GM18519 (cell line): ENCODE results near the gene RUSF1.

Experiments used
- ATAC-seq: cut with Tn5 transposase; IDR thresholded peaks from one replicate; pipeline ENCODE4 v1.9.1; 2021; ENCODE audit warnings: mild to moderate bottlenecking, moderate library complexity; ENCODE audit not compliant: unreplicated experiment, low FRiP score

The RUSF1 gene

GRCh38 chr16:31473264-31473984, 34.8 kb downstream of the RUSF1 start:
- no peak for ATAC-seq

- ATAC-seq: no peak
Measured at GRCh38 chr16:31472709-31473203, 35.4 kb downstream of the RUSF1 start.

DNA sequence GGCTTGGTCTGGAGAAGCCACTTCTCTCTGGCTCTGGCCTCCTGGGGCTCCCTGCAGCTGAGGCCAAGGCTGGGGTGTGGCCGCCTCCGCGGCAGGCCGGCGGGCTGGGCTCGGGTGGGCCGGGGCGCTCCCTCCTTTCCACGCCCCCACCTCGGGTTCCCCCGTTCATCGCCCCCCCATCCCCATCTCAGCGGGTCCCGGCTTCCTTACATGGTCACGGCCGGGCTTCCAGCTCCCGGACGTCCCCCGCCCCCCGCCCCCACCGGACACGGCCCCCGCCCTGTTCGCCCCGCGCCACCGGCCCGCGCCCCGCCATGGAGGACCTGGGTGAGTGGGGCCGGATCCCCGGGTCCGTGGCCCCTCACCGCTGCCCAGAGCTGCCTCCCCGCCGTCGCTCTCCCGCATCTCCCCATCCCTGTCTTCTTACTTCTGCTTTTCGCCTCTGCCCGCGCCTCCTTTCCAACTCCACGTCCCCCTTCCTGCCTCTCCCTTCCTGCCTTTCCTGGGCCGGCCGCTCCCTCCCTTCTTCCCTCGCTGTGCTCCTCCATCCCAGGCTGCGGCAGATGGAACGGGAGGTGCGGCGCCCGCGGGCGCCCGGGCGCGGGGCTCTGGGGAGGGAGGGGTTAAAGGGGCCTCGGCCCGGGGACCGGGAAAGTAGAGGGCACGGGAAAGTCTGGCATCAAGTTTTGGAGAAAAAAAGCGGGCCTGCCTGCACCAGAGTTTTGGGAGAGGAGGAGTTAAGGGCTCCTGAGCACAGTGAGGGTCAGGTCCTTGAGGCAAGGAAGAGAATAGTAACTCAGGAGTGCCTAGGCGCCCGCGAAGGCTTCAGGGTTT, 36.1 kb downstream of the RUSF1 start, which contains the start of gene TGFB1I1:
Gene TGFB1I1 (plus strand): TSS at position 278 of the 834 bp plus-strand sequence. CDS start 37 bp downstream, at position 315.
- ATAC-seq: no peak

GRCh38 chr16:31471241-31471874, 36.8 kb downstream of the RUSF1 start:
- ATAC-seq: no peak

DNA sequence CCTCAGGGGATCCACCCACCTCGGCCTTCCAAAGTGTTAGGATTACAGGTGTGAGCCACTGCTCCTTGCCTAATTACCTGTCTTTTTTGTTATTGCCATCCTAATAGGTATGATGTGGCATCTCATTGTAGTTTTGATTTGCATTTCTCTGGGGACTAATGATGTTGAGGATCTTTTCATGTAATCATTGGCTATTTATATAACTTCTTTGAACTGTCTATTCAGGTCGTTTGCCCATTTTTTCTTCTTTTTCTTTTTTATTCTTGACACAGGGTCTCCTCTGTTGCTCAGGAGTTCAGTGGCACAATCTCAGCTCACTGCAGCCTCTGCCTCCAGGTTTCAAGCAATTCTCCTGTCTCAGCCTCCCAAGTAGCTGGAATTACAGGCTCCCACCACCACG, 37.6 kb downstream of the RUSF1 start:
- no peak for ATAC-seq

DNA sequence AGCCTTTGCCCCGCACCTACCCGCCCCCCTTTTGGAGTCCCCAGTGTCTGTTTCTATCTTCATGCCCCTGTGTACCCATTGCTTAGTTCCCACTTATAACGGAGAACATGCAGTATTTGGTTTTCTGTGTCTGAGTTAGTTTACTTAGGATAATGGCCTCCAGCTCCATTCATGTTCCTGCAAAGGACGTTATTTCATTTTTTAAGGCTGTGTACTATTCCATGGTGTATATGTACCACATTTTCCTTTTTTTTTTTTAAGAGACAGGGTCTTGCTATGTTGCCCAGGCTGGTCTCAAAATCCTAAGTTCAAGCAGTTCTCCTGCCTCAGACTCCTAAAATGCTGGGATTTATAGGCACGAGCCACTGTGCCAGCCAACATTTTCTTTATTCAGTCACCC, 40.3 kb downstream of the RUSF1 start:
- ATAC-seq: no peak

DNA sequence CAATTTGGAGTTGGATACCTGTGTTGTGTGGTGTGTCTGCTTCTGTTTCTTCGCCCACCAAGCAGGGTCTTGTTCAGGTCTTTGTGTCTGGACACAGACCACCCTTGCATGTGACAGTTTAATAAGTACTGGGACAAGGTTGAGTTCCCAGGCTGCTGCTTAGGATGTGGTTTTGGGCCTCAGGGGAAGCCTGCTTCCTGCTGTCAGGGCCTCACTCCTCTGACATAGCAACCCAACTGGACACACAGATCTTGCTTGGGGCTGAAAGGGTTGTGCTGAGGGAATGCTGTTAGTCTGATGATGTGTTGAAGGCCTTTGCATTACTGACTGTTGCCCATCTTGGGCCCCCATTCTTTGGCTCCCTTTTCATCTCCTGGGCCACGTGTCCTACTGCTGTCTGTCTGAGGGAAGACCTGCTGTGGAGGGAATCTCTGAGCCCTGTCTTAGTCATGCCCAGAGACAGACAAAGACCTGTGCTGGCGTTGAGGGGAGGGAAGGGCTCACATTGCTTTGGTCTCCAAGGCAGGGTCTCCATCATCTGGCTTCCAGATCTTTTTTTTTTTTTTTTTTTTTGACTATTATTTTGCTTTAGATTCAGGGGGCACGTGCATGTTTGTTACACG, 40.9 kb downstream of the RUSF1 start:
- no peak for ATAC-seq

- ATAC-seq: no peak
Measured at GRCh38 chr16:31466381-31466841, 41.8 kb downstream of the RUSF1 start.

DNA sequence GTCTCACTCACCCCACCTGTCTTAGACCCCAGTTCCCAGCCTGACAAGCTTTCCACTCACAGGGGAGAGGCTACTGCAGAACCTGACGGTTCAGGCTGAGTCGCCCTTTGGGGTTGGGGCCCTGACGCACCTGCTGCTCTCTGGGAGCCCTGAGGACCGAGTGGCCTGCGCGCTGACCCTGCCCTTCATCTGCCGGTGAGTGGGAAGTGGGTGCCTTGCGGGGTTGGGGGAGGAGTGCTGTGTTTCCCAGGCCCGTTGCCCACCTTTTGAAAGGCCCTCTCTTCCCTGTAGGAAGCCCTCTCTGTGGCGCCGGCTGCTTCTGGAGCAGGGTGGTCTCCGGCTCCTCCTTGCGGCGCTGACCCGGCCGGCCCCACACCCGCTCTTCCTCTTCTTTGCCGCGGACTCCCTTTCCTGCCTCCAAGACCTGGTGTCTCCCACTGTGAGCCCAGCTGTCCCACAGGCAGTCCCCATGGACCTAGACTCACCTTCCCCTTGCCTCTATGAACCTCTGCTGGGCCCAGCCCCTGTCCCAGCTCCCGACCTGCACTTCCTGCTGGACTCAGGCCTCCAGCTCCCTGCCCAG, 42.3 kb downstream of the RUSF1 start:
- ATAC-seq: no peak

DNA sequence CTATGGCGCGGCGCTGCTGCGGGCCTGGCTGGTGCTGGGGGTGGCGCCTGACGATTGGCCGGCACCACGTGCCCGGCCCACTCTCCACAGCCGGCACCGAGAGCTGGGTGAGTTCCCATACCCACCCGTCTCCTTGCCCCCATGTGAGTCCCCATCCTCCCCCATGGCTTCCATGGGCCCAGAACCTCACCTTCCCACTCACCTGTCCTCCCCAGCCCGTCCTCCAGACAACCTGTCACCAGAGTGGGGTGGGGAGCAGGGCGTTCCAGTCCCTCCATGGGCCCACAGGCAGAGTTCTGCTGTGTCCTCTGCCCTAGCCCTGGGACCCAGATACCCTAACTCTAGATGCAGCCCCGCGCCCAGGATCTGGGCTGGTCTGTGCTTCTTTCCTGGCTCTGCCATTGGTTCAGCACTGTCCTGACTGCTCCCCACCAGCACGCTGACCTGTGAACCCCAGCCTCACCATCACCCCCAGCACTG, 43.4 kb downstream of the RUSF1 start:
- ATAC-seq: no peak

- no peak for ATAC-seq
Measured at GRCh38 chr16:31464348-31464769, 43.8 kb downstream of the RUSF1 start.

GRCh38 chr16:31461921-31462804, 46.0 kb downstream of the RUSF1 start:
- no peak for ATAC-seq

DNA sequence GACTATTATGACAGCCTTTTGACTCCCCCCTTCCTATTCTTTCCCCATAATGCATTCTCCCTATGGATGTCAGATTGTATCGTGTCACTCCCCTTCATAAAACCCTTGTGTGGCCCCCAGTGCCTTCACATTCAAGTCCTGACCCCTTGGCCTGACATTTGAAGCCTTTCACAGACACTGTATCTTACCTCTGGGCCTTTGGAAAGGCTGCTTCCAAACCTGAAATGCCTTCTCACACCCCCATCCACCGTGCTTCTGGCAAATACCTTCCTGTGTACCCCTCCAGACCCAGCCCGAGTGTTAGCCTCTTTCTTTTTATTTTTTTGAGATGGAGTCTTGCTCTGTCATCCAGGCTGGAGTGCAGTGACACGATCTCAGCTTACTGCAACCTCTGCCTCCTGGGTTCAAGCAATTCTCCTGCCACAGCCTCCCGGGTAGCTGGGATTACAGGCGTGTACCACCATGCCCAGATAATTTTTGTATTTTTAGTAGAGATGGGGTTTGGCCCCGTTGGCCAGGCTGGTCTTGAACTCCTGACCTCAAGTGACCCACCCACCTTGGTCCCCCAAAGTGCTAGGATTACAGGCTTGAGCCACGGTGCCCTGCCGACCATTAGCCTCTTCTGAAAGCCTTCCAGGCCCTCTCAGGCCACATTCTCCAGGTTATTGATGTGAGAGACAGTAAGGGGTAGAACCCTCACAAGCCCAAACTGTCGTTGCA, 46.8 kb downstream of the RUSF1 start:
- no peak for ATAC-seq

GRCh38 chr16:31460582-31461002, 47.6 kb downstream of the RUSF1 start:
- ATAC-seq: no peak

GRCh38 chr16:31459687-31460581, 48.3 kb downstream of the RUSF1 start:
- ATAC-seq: peak; percentile 55

DNA sequence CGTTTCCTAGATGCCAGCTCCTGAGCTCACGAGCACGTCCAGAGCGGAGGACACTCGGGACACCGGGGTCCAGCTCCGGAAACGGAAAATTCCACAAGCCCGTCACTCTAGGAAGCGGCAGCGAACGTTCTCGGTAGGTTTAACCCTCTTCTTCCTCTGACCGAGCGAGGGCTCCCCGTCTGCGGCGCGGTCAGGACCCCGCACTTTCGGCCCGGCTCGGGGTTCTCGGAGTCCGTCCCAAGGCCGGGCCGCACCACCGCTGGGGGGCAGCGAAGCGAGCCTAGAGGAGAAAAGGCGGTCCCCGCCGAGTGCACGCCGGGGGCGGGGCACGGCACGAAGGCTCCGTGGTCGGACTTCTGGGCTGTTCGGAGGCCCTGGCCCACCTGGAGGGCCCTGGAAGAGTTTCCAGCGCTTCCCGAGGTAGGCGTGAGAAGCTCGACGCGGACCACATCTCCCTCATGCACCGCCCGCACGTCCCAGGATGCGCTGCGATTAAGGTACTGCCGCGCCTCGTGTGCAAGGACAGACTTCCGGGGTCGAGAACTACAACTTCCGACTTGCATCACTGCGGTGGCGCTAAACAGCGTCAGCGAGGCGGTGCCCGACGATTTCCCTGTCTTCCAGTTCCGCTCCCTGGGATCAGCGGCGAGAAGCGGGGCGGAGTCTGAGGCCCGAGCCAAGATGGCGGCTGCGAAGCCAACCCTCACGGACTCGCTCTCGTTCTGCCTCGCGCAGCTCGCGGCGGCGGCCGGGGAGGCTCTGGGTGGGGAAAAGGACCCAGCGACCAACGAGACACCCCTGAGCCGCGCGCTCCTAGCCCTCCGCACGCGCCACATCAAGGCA, 49.1 kb downstream of the RUSF1 start, which contains the start of gene ARMC5:
Gene ARMC5 (plus strand): TSS at position 658 of the 843 bp plus-strand sequence. CDS start 24 bp downstream, at position 682.
- peak; percentile 45 for ATAC-seq
